HepG2 (cell line): ENCODE measurements around the gene MCRS1.

Source experiments
- MXI1 ChIP-seq: IDR thresholded peaks from 3 replicates; pipeline ENCODE4 v1.6.1; 2012; ENCODE audit warnings: low read depth, low read length, inconsistent platforms, borderline replicate concordance
- PHF5A ChIP-seq: IDR thresholded peaks from one replicate; pipeline ENCODE4 v1.6.1; 2018; ENCODE audit warnings: low read depth, missing genetic modification reagents; ENCODE audit not compliant: unreplicated experiment
- SPEN ChIP-seq: sonication (generic); formaldehyde crosslinking; IDR thresholded peaks from 2 replicates; pipeline ENCODE4 v1.5.1; 2020; ENCODE audit warnings: low read depth, mild to moderate bottlenecking, missing genetic modification reagents
- ZNF557 ChIP-seq: sonication (generic); formaldehyde crosslinking; IDR thresholded peaks from 2 replicates; pipeline ENCODE4 v1.4.0; 2020; ENCODE audit warnings: missing genetic modification reagents

DNA sequence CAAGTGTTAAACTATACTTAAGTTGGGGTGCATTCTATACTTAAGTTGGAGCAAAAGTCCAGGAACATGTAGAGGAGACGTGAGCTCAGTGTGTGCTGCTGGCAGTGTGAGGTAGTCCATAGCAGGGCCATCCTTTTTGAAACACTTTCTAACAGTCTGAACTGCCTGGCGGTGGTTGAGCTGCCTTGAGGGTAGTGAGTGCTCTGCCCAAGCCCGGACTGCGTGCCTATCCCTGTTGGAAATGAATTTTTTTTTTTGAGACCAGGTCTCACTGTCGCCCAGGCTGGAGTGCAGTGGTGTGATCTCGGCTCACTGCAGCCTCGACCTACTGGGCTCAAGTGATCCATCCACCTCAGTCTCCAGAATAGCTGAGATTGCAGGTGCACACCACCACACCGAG, 15.0 kb downstream of the MCRS1 start:
- TF ChIP-seq SPEN (CRISPR knock-in tag) = no peak
- TF ChIP-seq PHF5A (CRISPR knock-in tag) = no peak
- TF ChIP-seq ZNF557 = no peak
- no peak for TF ChIP-seq MXI1
